NCI-H2029 (cell line): Measurements from ENCODE around the gene KLF1.
"Not testable (repeated sequence)": the region's sequence is repeated elsewhere in the genome, so short reads cannot be mapped to it uniquely, and the experiment has no call there.

Experiments used
- DNase-seq: peaks from one replicate; lab custom pipeline; 2025; lab: John Stamatoyannopoulos, UW

The KLF1 gene

DNA sequence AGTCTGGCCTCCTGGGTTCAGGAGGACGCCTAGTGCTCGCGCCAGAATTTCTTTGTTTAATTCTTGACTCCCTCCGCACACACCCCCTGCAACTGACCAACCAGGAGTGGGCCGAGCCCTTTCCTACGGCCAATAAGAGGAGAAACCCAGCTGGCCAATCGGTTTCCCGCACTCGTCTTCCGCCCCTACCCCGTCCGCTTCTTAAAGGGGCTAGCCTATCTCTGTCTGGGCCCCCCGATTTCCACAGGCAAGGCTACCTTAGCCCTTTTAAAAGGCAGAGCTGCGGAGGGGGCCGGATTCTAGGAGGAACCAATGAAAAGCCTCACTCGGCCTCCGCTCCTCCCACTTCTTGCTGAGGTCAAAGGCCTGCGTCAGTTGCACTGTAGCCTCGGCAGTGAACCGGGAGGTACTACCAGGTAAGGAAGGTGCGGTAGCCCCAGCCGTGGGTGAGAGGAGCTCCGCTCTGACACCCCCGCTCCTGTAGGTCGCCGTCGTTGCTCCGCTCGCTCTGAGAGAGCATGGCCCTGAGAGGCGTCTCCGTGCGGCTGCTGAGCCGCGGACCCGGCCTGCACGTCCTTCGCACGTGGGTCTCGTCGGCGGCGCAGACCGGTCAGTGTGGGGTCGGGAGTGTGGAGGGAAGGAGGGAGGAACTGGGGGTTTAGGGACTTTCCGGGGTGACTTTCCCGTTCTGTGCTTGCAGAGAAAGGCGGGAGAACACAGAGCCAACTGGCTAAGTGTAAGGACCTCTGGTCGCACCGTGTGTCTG lies 4.0 kb upstream of the KLF1 start, which contains the start of gene GCDH:
GCDH (plus strand) TSS at position 374 of the 766 bp plus-strand sequence; CDS start at position 519, 145 bp downstream.
- peak; percentile 99 for DNase-seq

- DNase-seq, result not testable (repeated sequence)
Observed at GRCh38 chr19:12890299-12890786, 3.3 kb upstream of the KLF1 start.

- no peak for DNase-seq
Observed at GRCh38 chr19:12888006-12888603, 1.1 kb upstream of the KLF1 start.

- DNase-seq, result no peak
Observed at GRCh38 chr19:12886651-12886968, 391 bp downstream of the KLF1 start.

- DNase-seq, result no peak
Observed at GRCh38 chr19:12885749-12886650, 1.0 kb downstream of the KLF1 start.

DNA sequence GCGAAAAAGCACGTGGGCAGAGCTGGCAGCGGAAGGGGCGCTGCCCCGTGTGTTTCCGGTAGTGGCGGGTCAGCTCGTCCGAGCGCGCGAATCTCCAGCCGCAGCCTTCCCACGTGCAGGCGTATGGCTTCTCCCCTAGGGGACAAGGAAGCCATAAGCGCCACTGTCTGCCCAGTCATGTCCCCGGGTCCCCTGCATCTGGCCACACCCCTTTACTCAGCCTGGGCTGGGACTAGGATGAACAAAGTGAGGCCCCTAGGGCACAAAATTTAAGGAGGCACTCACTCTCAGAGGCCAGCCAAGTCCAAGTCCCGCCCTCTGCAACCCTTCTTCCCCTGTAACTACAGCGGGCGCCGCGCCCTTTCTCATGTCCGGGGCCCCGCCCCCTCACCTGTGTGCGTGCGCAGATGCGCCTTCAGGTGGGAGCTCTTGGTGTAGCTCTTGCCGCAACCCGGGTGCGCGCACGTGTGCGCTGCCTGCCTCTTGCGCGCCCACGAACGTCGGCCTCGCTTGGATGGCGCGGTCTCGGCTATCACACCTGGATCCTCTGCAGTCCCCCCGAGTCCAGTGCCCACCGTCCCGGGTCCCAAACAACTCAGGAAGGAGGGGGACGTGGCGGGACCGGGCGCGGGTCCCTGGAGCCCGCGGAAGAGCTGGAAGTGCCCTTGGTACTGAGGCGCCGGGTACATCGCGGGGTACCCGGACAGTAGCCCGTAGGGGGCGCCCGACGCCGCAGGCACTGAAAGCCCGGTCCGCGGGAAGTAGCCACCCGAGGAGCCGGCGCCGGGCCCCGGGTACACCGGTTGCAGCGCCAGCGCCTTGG lies 1.9 kb downstream of the KLF1 start:
- peak; percentile 96 for DNase-seq

DNA sequence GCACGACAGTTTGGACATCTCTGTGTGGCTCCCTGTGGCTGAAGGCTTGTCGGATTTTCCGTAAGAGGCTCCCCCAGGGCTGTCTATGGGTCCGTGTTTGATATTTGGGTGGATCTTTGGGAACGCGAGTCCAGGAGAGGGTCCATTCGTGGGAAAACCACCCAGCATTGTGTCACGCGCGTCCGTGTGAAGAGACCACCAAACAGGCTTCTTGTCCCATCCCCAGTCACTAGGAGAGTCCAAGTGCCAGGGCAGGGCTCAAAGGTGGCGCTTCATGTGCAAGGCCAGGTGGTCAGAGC lies 2.4 kb downstream of the KLF1 start:
- DNase-seq, result no peak

DNA sequence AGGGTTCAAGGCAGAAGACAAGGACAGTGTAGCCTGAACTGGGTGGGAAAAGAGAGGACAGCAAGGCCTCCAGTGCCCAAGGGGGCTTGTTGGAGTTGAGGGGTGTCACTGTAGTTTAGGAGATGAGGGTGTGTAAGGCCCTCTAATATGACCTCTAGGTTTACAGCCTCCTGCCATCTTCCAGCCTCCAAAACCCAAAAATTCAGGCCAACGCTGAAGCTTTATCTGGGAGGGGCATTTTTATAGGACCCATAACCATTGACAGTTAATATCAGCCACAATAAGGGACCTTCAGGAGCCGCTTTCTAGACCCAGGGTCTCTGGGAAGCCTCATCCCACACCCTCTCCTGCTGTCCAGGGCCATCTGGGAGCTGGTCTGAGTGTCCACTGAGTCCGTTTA lies 2.8 kb downstream of the KLF1 start:
- DNase-seq, result no peak

DNA sequence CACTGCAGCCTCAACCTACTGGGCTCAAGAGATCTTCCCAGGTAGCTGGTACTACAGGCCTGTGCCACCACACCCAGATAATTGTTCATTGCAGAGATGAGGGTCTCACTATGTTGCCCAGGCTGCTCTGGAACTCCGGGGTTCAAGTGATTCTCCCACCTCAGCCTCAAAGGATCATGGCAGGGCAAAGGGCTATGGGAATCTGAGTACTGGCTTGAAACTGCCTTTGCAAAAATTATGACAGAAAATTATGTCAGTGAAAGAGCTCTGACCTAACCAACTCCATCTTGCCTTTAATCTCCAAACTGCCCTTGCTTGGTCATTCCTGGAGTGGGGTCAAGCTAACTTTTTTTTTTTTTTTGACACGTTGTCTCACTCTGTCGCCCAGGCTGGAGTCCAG lies 4.4 kb downstream of the KLF1 start:
- no peak for DNase-seq

- peak; percentile 95 for DNase-seq
Observed at GRCh38 chr19:12881172-12881808, 5.7 kb downstream of the KLF1 start, which contains the start of gene DNASE2. Gene DNASE2, minus strand, starts transcription at chr19:12881449. Its CDS starts 74 bp downstream, at chr19:12881375.

- DNase-seq, result no peak
Observed at GRCh38 chr19:12880551-12881171, 6.3 kb downstream of the KLF1 start.

- no peak for DNase-seq
Observed at GRCh38 chr19:12875086-12875485, 11.9 kb downstream of the KLF1 start.

DNA sequence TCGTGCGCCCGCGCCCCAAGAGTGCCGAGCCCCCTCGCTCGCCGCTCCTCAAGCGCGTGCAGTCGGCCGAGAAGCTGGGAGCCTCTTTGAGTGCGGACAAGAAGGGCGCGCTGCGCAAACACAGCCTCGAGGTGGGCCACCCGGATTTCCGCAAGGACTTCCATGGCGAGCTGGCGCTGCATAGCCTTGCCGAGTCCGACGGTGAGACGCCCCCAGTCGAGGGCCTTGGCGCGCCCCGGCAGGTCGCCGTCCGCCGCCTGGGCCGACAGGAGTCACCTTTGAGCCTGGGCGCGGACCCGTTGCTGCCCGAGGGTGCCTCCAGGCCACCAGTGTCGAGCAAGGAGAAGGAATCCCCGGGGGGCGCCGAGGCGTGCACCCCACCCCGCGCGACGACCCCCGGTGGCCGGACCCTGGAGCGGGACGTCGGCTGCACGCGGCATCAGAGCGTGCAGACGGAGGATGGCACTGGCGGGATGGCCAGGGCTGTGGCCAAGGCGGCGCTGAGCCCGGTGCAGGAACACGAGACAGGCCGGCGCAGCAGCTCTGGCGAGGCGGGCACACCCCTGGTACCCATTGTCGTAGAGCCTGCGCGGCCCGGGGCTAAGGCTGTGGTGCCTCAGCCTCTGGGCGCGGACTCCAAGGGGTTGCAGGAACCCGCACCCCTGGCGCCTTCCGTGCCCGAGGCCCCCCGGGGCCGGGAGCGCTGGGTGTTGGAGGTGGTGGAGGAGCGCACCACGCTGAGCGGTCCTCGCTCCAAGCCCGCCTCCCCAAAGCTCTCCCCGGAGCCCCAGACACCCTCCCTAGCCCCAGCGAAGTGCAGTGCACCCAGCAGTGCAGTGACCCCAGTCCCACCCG lies 12.9 kb downstream of the KLF1 start:
- DNase-seq, result no peak

GRCh38 chr19:12872941-12873890 lies 13.8 kb downstream of the KLF1 start:
- DNase-seq, result peak; percentile 44

DNA sequence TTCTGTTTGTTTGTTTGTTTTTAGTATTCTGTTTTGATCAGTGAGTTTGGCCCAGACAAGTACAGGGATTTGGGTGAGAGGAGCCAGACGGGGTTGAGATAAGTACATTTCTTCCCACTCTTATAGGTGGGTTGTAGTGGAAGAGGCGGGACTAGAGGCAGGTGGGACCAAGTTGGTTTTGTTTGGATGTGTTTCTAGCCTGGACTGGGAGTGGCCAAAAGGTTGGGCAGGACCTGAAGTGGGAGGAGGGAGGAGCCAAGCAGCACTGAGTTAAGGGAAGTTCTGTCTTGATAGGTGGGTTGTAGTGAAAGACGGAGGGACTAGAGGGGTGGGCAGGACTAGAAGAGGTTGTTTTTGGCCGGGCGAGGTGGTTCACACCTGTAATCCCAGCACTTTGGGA lies 14.7 kb downstream of the KLF1 start:
- DNase-seq, result no peak

GRCh38 chr19:12871681-12872080 lies 15.3 kb downstream of the KLF1 start:
- no peak for DNase-seq

GRCh38 chr19:12868540-12869112 lies 18.4 kb downstream of the KLF1 start:
- DNase-seq, result peak; percentile 40
